Right cardiac atrium (tissue), 5 donors: Measurements from ENCODE around the gene TMED3. TPM values are rescaled to one million over a fixed set of nuclear protein-coding genes. Genes with fewer than 3 reads are reported as not detected.
"Not testable (repeated sequence)": the region's sequence is repeated elsewhere in the genome, so short reads cannot be mapped to it uniquely, and the experiment has no call there.

Source experiments
- ATAC-seq, 2 donors: fragments of 200-7000 bp; cut with Tn5 transposase; one replicate each; pipeline versions ENCODE4 v1.8.0 to v1.9.1; 2020; ENCODE audit warnings: moderate library complexity in 2 of 2, mild to moderate bottlenecking in 1 of 2
- DNase-seq, 3 donors: peaks; one replicate each; pipeline ENCODE4 v3.0.0-alpha.2; 2020
- H3K27ac ChIP-seq: one replicate; pipeline ENCODE4 v1.5.1; 2013; ENCODE audit warnings: mild to moderate bottlenecking, low read length, control low read depth, moderate library complexity
- H3K27me3 ChIP-seq: one replicate; pipeline ENCODE4 v1.6.1; 2013; ENCODE audit not compliant: control insufficient read depth, insufficient read depth
- H3K4me1 ChIP-seq: one replicate; pipeline ENCODE4 v1.6.1; 2013; ENCODE audit warnings: low read length; ENCODE audit not compliant: control insufficient read depth, insufficient read depth
- H3K4me3 ChIP-seq: one replicate; pipeline ENCODE4 v1.5.1; 2013; ENCODE audit warnings: low read length, control low read depth
- H3K9me3 ChIP-seq: one replicate; pipeline ENCODE4 v1.6.1; 2013; ENCODE audit warnings: low read length; ENCODE audit not compliant: control insufficient read depth
- WGBS: extraction: QIAGEN DNeasy Blood & Tissue Kit; methylation state at CpG from one replicate; pipeline ENCODE4 v1.1.7; 2013; 5-methylcytosine and 5-hydroxymethylcytosine counted together
- intact Hi-C, 4 donors: fragments of 100-400 bp; cut with DNase I; formaldehyde crosslinking; loops; one replicate each; pipeline versions ENCODE4 v1.11.0 to v1.14.0; 2022 to 2023
- polyA plus RNA-seq: library from polyadenylated mRNA; stranded (reverse); fragments of 200-250 nt; gene quantifications from one replicate; pipeline ENCODE4 v1.2.3, GENCODE V29; 2013
- total RNA-seq, 4 donors: library from RNA; stranded (reverse); fragmentation: NEBNext Ultra II Directional; extraction: Animal tissue kit (Norgen Biotek cat#: 25700); gene quantifications; one replicate each; pipeline ENCODE4 v1.2.1, GENCODE V29; 2021
- donor health status: healthy with polysubstance abuse.
- donor health status: DM: no; HTN: yes; CAD: no.
- donor health status: DM: no; HTN: no; CAD: no.
- donor health status: DM: no; HTN: yes; CAD: no; lungs with severe emphysema.
- donor health status: DM: yes; HTN: yes; CAD: no.

TMED3 gene
- total and polyA plus RNA-seq, 5 donors = 27.5 to 32.8 (median 31.0) TPM

DNA sequence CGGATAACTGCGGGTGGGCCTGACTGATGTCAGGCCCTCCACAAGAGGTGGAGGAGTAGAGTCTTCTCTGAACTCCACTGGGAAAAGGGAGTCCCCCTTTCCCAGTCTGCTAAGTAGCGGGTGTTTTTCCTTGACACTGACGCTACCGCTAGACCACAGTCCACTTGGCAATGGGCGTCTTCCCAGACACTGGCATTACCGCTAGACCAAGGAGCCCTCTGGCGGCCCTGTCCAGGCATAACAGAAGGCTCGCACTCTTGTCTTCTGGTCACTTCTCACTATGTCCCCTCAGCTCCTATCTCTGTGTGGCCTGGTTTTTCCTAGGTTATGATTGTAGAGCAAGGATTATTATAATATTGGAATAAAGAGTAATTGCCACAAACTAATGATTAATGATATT is 9.1 kb downstream of the TMED3 start:
- H3K27ac ChIP-seq, ATAC-seq, DNase-seq, H3K4me3 ChIP-seq, H3K9me3 ChIP-seq, intact Hi-C loops, H3K4me1 ChIP-seq, H3K27me3 ChIP-seq: not testable (repeated sequence)
- 90% methylated on average over 9 of the region's 9 CpGs for WGBS

GRCh38 chr15:79321876-79322275 is 11.0 kb downstream of the TMED3 start:
- intact Hi-C loops = no loop called here
- Histone ChIP-seq H3K27ac (no peak overlapping the region), H3K9me3 (no peaks in the 10 kb centered on the region), H3K4me3 (no peak overlapping the region), H3K27me3 (no peaks in the 10 kb centered on the region), H3K4me1 (no peaks in the 10 kb centered on the region)
- ATAC-seq (no peak), DNase-seq (no peak)
- 90% methylated on average over 14 of the region's 14 CpGs for WGBS

DNA sequence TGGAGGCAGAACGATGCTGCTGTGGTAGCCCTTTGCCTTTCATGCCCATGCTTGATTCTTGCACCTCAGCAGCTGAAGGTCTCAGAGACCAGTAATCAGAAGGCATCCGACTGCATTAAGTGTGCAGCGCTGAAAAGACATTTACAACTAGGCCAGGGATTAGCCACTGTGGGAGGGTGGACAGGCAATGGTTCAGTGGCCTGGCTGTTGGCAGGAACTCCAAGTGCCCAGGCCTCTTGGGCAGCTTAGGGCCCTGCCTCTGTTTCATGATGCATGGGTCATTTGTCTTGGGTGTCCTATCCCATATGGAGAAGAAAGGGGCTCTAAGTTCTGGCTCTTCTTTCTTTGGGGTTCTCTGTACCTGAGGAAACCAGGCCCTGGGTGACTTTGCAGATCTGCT is 11.4 kb downstream of the TMED3 start:
- no peaks in the 10 kb centered on the region for H3K9me3 ChIP-seq
- ATAC-seq = no peak
- no peak overlapping the region for H3K4me3 ChIP-seq
- H3K4me1 ChIP-seq = no peaks in the 10 kb centered on the region
- no peak overlapping the region for H3K27ac ChIP-seq
- 97% methylated on average over 3 of the region's 3 CpGs for WGBS
- DNase-seq = no peak
- H3K27me3 ChIP-seq = no peaks in the 10 kb centered on the region
- intact Hi-C loops = no loop called here

GRCh38 chr15:79322945-79323344 is 12.0 kb downstream of the TMED3 start:
- peak in 1 of 2 donors; percentile 31 for ATAC-seq
- Histone ChIP-seq H3K4me1 (no peaks in the 10 kb centered on the region), H3K4me3 (no peak overlapping the region), H3K27ac (no peak overlapping the region), H3K27me3 (no peaks in the 10 kb centered on the region), H3K9me3 (no peaks in the 10 kb centered on the region)
- no peak for DNase-seq
- intact Hi-C loops = no loop called here
- 62% methylated on average over 6 of the region's 6 CpGs for WGBS

- H3K4me3 ChIP-seq = no peak overlapping the region
- no peak for ATAC-seq
- H3K27ac ChIP-seq = no peak overlapping the region
- no peaks in the 10 kb centered on the region for H3K27me3 ChIP-seq
- intact Hi-C loops = no loop called here
- H3K4me1 ChIP-seq = no peaks in the 10 kb centered on the region
- no peaks in the 10 kb centered on the region for H3K9me3 ChIP-seq
- WGBS = 70% methylated on average over 2 of the region's 2 CpGs
- DNase-seq = no peak
Observed at GRCh38 chr15:79329171-79329611, 18.3 kb downstream of the TMED3 start.

- WGBS = 83% methylated on average over 5 of the region's 5 CpGs
- Histone ChIP-seq H3K4me1 (no peaks in the 10 kb centered on the region), H3K4me3 (no peak overlapping the region), H3K27ac (no peak overlapping the region), H3K9me3 (no peaks in the 10 kb centered on the region), H3K27me3 (no peaks in the 10 kb centered on the region)
- no peak for ATAC-seq
- intact Hi-C loops = no loop called here
- no peak for DNase-seq
Observed at GRCh38 chr15:79332824-79333510, 22.1 kb downstream of the TMED3 start.

- ATAC-seq (no peak), DNase-seq (no peak)
- no peaks in the 10 kb centered on the region for H3K9me3 ChIP-seq
- intact Hi-C loops = no loop called here
- no peaks in the 10 kb centered on the region for H3K4me1 ChIP-seq
- H3K4me3 ChIP-seq = no peak overlapping the region
- no peak overlapping the region for H3K27ac ChIP-seq
- 54% methylated on average over 7 of the region's 7 CpGs for WGBS
- no peaks in the 10 kb centered on the region for H3K27me3 ChIP-seq
Observed at GRCh38 chr15:79337591-79337990, 26.7 kb downstream of the TMED3 start.

DNA sequence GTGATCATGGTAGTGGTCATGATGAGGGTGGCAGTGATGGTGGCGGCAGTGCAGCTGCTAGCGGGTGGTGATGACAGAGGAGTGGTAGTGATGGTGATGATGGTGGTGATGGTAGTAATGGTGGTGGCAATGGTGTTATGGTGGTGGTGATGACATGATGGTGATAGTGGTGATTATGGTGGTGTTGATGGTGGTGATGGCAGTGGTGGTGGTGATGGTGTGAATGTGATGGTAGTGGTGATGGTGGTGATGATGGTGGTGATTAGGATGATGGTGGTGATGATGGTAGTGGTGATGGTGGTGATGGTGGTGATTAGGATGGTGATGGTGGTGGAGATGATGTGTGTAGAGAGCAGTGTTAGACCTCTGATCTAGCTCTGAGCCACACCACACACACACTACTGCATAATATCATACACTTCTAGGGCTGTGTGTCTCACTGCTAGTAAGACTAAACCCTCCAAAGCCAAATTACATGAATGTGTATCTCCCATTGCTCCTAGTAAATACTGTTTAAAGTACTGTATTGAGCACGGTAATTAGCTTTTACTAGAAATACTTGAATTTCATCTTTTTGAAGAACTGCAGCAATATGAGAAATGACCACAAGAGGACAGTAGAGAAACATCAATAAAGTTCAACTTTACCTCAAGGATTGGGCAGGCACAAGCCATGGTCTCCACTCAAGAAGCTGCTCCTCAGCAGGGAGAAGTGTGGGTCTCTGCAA is 28.8 kb downstream of the TMED3 start:
- no peaks in the 10 kb centered on the region for H3K4me1 ChIP-seq
- DNase-seq (no peak), ATAC-seq (no peak)
- no peak overlapping the region for H3K27ac ChIP-seq
- intact Hi-C loops = no loop called here
- 80% methylated on average over 3 of the region's 3 CpGs for WGBS
- no peak overlapping the region for H3K4me3 ChIP-seq
- H3K9me3 ChIP-seq = no peaks in the 10 kb centered on the region
- H3K27me3 ChIP-seq = no peaks in the 10 kb centered on the region

DNA sequence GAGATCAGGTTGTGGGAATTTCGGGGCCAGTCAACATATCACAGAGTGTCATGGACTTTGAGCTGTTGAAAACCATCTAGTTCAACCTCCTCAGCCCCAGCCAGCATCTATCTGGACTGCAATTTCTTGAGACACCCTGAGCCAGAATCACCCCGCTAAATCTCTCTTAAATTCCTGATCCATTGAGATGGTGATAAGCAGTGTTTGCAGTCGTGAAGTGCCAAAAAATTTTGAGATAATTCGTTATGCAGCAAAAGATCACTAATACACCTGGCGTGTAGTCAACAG is 29.3 kb downstream of the TMED3 start:
- Histone ChIP-seq H3K4me1 (no peaks in the 10 kb centered on the region), H3K27ac (no peak overlapping the region), H3K9me3 (no peaks in the 10 kb centered on the region), H3K4me3 (no peak overlapping the region), H3K27me3 (no peaks in the 10 kb centered on the region)
- ATAC-seq = no peak
- DNase-seq = no peak
- intact Hi-C loops = no loop called here
- 59% methylated on average over 5 of the region's 5 CpGs for WGBS

DNA sequence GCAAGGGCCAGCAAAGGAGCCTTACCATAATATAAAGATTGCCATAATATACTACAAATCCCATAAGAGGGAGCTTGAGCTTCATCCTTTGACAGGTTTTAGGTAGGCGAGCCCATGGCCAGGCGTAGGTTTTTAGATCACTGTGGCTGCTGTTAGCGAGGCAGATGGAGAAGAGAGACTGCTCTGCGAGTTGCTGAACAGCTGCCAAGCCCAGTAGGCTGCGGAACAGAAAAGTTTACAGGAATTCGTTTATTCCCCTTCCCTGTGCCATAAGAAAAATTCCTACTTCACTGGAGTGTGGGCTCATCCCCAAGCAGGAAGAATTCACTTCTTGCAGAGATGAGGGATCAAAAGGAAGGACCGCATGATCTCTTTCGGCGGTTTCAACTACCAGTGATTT is 30.5 kb downstream of the TMED3 start:
- WGBS = 30% methylated on average over 9 of the region's 9 CpGs
- no peak overlapping the region for H3K27ac ChIP-seq
- intact Hi-C loops = no loop called here
- DNase-seq (no peak), ATAC-seq (no peak)
- H3K4me3 ChIP-seq = no peak overlapping the region
- H3K4me1 ChIP-seq = no peaks in the 10 kb centered on the region
- no peaks in the 10 kb centered on the region for H3K27me3 ChIP-seq
- no peaks in the 10 kb centered on the region for H3K9me3 ChIP-seq

DNA sequence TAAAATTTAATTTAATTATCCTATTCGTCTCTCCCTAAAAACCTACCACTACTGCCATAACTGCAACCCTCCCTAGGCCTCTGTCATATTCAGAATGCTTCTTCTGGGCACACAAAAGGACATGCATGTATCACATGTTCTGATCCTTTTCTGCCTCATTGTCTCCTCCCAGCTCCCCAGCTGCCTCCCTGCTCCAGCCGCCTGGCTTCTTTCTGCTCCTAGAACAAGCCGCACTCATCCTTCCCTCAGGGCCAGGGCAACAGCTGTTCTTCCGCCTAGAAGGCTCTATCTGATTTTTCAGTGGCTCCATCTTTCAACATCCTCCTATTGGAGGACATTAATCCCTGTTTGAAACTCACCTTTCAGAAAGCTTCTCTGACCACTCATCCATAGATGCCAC is 38.6 kb downstream of the TMED3 start:
- ATAC-seq (no peak), DNase-seq (no peak)
- Histone ChIP-seq H3K27ac (no peak overlapping the region), H3K4me3 (no peak overlapping the region), H3K4me1 (no peaks in the 10 kb centered on the region), H3K9me3 (no peaks in the 10 kb centered on the region), H3K27me3 (no peaks in the 10 kb centered on the region)
- 80% methylated on average over 4 of the region's 4 CpGs for WGBS
- intact Hi-C loops = no loop called here
